Hepatocyte (in vitro differentiated cells): ENCODE data around the gene CLPTM1. TPM values are rescaled to one million over a fixed set of nuclear protein-coding genes. Genes with fewer than 3 reads are reported as not detected.

Source experiments
- DNase-seq: peaks from one replicate; pipeline ENCODE4 v3.0.0-alpha.2; 2016; ENCODE audit warnings: low spot score
- H2AFZ ChIP-seq: fragments of 200-600 bp; sonication (generic); 2 replicates; pipeline ENCODE4 v1.6.0; 2016; ENCODE audit warnings: antibody characterized with exemption, mild to moderate bottlenecking
- H3K27ac ChIP-seq: fragments of 200-600 bp; sonication (generic); 2 replicates; pipeline ENCODE4 v1.5.1; 2016; ENCODE audit warnings: mild to moderate bottlenecking
- H3K27me3 ChIP-seq: fragments of 200-600 bp; sonication (generic); 2 replicates; pipeline ENCODE4 v1.6.1; 2016
- H3K36me3 ChIP-seq: fragments of 200-600 bp; sonication (generic); replicated peaks from 2 replicates; pipeline ENCODE4 v1.5.1; 2016; ENCODE audit warnings: low read depth; ENCODE audit not compliant: insufficient read depth
- H3K4me1 ChIP-seq: fragments of 200-600 bp; sonication (generic); 2 replicates; pipeline ENCODE4 v1.5.1; 2016; ENCODE audit warnings: mild to moderate bottlenecking, moderate library complexity; ENCODE audit not compliant: insufficient read depth
- H3K4me2 ChIP-seq: fragments of 200-600 bp; sonication (generic); 2 replicates; pipeline ENCODE4 v1.6.0; 2016
- H3K4me3 ChIP-seq: fragments of 200-600 bp; sonication (generic); 2 replicates; pipeline ENCODE4 v1.5.1; 2016; ENCODE audit warnings: mild to moderate bottlenecking
- H3K79me2 ChIP-seq: fragments of 200-600 bp; sonication (generic); 2 replicates; pipeline ENCODE4 v1.6.0; 2017; ENCODE audit warnings: mild to moderate bottlenecking
- H3K9me2 ChIP-seq: fragments of 200-600 bp; sonication (generic); replicated peaks from 2 replicates; pipeline ENCODE4 v1.6.0; 2017; ENCODE audit warnings: mild to moderate bottlenecking; ENCODE audit not compliant: insufficient read depth
- H3K9me3 ChIP-seq: fragments of 200-600 bp; sonication (generic); 2 replicates; pipeline ENCODE4 v1.5.1; 2016; ENCODE audit warnings: low read depth, mild to moderate bottlenecking
- H4K20me1 ChIP-seq: fragments of 200-600 bp; sonication (generic); 2 replicates; pipeline ENCODE4 v1.6.0; 2016; ENCODE audit warnings: mild to moderate bottlenecking; ENCODE audit not compliant: insufficient read depth, poor library complexity, severe bottlenecking
- CTCF ChIP-seq: fragments of 200-600 bp; sonication (generic); IDR thresholded peaks from 2 replicates; pipeline ENCODE4 v1.5.1; 2016; ENCODE audit warnings: antibody characterized with exemption, mild to moderate bottlenecking; ENCODE audit not compliant: poor library complexity
- EZH2 ChIP-seq: fragments of 200-600 bp; sonication (generic); IDR thresholded peaks from 2 replicates; pipeline ENCODE4 v1.6.1; 2016; ENCODE audit warnings: antibody characterized with exemption, mild to moderate bottlenecking, borderline replicate concordance
- EZH2phosphoT487 ChIP-seq: fragments of 200-600 bp; sonication (generic); IDR thresholded peaks from one replicate; pipeline ENCODE4 v1.6.1; 2018; ENCODE audit warnings: antibody characterized with exemption, mild to moderate bottlenecking, low read depth, moderate library complexity; ENCODE audit not compliant: unreplicated experiment, severe bottlenecking
- WGBS: methylation state at CpG from one replicate; pipeline ENCODE4 v1.1.6; 2016; ENCODE audit warnings: low lambda C conversion rate; ENCODE audit errors: missing lambda C conversion rate; 5-methylcytosine and 5-hydroxymethylcytosine counted together
- polyA plus RNA-seq: library from polyadenylated mRNA; unstranded; fragments of >200 nt; fragmentation: Nextera tagmentation; extraction: Ambion mirVana; gene quantifications from 2 replicates; pipeline ENCODE4 v1.2.1, GENCODE V29; 2016
- total RNA-seq: library from RNA; depleted of rRNA; stranded (reverse); fragments of >200 nt; gene quantifications from 2 replicates; pipeline ENCODE4 v1.2.3, GENCODE V29; 2014

CLPTM1 gene
- total and polyA plus RNA-seq, 2 experiments from 2014 or later, result 49.1 to 93.1 TPM

- H3K27ac ChIP-seq, result no peak overlapping the region
- WGBS, result 93% methylated on average over 6 of the region's 6 CpGs
- no peak overlapping the region for H3K4me3 ChIP-seq
- no peak overlapping the region for H2AFZ ChIP-seq
- H3K27me3 ChIP-seq, result no peaks in the 10 kb centered on the region
- H4K20me1 ChIP-seq, result peaks cover 51% of the 10 kb centered on the region
- no peak for DNase-seq
- no peaks in the 10 kb centered on the region for H3K9me3 ChIP-seq
- H3K4me2 ChIP-seq, result no peak overlapping the region
- no peaks in the 10 kb centered on the region for H3K9me2 ChIP-seq
- H3K79me2 ChIP-seq, result peaks cover 66% of the 10 kb centered on the region
- no peak for TF ChIP-seq EZH2
- TF ChIP-seq CTCF, result no peak
- TF ChIP-seq EZH2phosphoT487, result no peak
- no peaks in the 10 kb centered on the region for H3K36me3 ChIP-seq
- peaks cover 10% of the 10 kb centered on the region for H3K4me1 ChIP-seq
These were observed 85.9 kb downstream of the CLPTM1 start for GRCh38 chr19:45041125-45041524.

Other genes starting within 250 kb of the CLPTM1 start
- gene BCL3, start 206.7 kb upstream of the CLPTM1 start, total RNA-seq, result 4.3 and 6.3 TPM in 2 replicates
- gene BCL3, start 206.7 kb upstream of the CLPTM1 start, polyA plus RNA-seq, result 45.7 and 51.4 TPM in 2 replicates
- gene CBLC, start 177.5 kb upstream of the CLPTM1 start, total RNA-seq, result 26.2 and 28.3 TPM in 2 replicates
- gene CBLC, start 177.5 kb upstream of the CLPTM1 start, polyA plus RNA-seq, result 38.1 and 39.7 TPM in 2 replicates
- 53.3 and 77.1 TPM in 2 replicates for gene BCAM, start 146.3 kb upstream of the CLPTM1 start, total RNA-seq
- 34.7 and 41.8 TPM in 2 replicates for gene BCAM, start 146.3 kb upstream of the CLPTM1 start, polyA plus RNA-seq
- gene NECTIN2, start 109.1 kb upstream of the CLPTM1 start, total RNA-seq, result 174 and 193 TPM in 2 replicates
- gene NECTIN2, start 109.1 kb upstream of the CLPTM1 start, polyA plus RNA-seq, result 300 and 307 TPM in 2 replicates
- gene TOMM40, start 64.1 kb upstream of the CLPTM1 start, total RNA-seq, result 60.9 and 67.9 TPM in 2 replicates
- 83.1 and 83.7 TPM in 2 replicates for gene TOMM40, start 64.1 kb upstream of the CLPTM1 start, polyA plus RNA-seq
- gene APOE, start 49.6 kb upstream of the CLPTM1 start, total RNA-seq, result 3,920 and 3,946 TPM in 2 replicates
- gene APOE, start 49.6 kb upstream of the CLPTM1 start, polyA plus RNA-seq, result 3,558 and 4,019 TPM in 2 replicates
- 330 and 390 TPM in 2 replicates for gene APOC1, start 40.8 kb upstream of the CLPTM1 start, total RNA-seq
- 395 and 606 TPM in 2 replicates for gene APOC1, start 40.8 kb upstream of the CLPTM1 start, polyA plus RNA-seq
- gene APOC4, start 13.1 kb upstream of the CLPTM1 start, total RNA-seq, result not detected in 2 replicates
- gene APOC4, start 13.1 kb upstream of the CLPTM1 start, polyA plus RNA-seq, result 1.1 TPM in 1 of 2 replicates, not detected in the other
- gene APOC2, start 9.3 kb upstream of the CLPTM1 start, total RNA-seq, result 435 and 454 TPM in 2 replicates
- 603 and 827 TPM in 2 replicates for gene APOC2, start 9.3 kb upstream of the CLPTM1 start, polyA plus RNA-seq
- 6.3 and 8.5 TPM in 2 replicates for gene RELB, start 46.1 kb downstream of the CLPTM1 start, total RNA-seq
- gene RELB, start 46.1 kb downstream of the CLPTM1 start, polyA plus RNA-seq, result 9.1 and 13.9 TPM in 2 replicates
- 32.3 and 56.2 TPM in 2 replicates for gene CLASRP, start 83.7 kb downstream of the CLPTM1 start, total RNA-seq
- 45.8 and 74.5 TPM in 2 replicates for gene CLASRP, start 83.7 kb downstream of the CLPTM1 start, polyA plus RNA-seq
- 0.52 TPM in 1 of 2 replicates, not detected in the other for gene ZNF296, start 121.1 kb downstream of the CLPTM1 start, total RNA-seq
- 1.2 TPM in 1 of 2 replicates, not detected in the other for gene ZNF296, start 121.1 kb downstream of the CLPTM1 start, polyA plus RNA-seq
- 48.8 and 50.7 TPM in 2 replicates for gene GEMIN7, start 123.9 kb downstream of the CLPTM1 start, total RNA-seq
- gene GEMIN7, start 123.9 kb downstream of the CLPTM1 start, polyA plus RNA-seq, result 55.3 and 69.0 TPM in 2 replicates
- gene PPP1R37, start 137.8 kb downstream of the CLPTM1 start, total RNA-seq, result 28.1 and 30.8 TPM in 2 replicates
- gene PPP1R37, start 137.8 kb downstream of the CLPTM1 start, polyA plus RNA-seq, result 14.0 and 15.2 TPM in 2 replicates
- gene NKPD1, start 205.6 kb downstream of the CLPTM1 start, total RNA-seq, result 0.08 and 0.27 TPM in 2 replicates
- gene NKPD1, start 205.6 kb downstream of the CLPTM1 start, polyA plus RNA-seq, result 0.50 and 0.60 TPM in 2 replicates
- gene TRAPPC6A, start 222.9 kb downstream of the CLPTM1 start, total RNA-seq, result 24.6 and 25.7 TPM in 2 replicates
- 60.1 and 75.8 TPM in 2 replicates for gene TRAPPC6A, start 222.9 kb downstream of the CLPTM1 start, polyA plus RNA-seq
- 8.4 and 12.5 TPM in 2 replicates for gene BLOC1S3, start 223.4 kb downstream of the CLPTM1 start, total RNA-seq
- 15.6 and 17.1 TPM in 2 replicates for gene BLOC1S3, start 223.4 kb downstream of the CLPTM1 start, polyA plus RNA-seq